HG03175 (cell line): Measurements from ENCODE around the gene IL1RL1.

Source experiments
- ATAC-seq: cut with Tn5 transposase; IDR thresholded peaks from one replicate; pipeline ENCODE4 v1.9.1; 2021; ENCODE audit warnings: mild to moderate bottlenecking, moderate library complexity; ENCODE audit not compliant: unreplicated experiment

IL1RL1 gene

GRCh38 chr2:102334486-102334885, 23.1 kb downstream of the IL1RL1 start:
- ATAC-seq = no peak

- ATAC-seq = no peak
Observed at GRCh38 chr2:102335871-102336366, 24.6 kb downstream of the IL1RL1 start.

- no peak for ATAC-seq
Observed at GRCh38 chr2:102336502-102336945, 25.2 kb downstream of the IL1RL1 start.

DNA sequence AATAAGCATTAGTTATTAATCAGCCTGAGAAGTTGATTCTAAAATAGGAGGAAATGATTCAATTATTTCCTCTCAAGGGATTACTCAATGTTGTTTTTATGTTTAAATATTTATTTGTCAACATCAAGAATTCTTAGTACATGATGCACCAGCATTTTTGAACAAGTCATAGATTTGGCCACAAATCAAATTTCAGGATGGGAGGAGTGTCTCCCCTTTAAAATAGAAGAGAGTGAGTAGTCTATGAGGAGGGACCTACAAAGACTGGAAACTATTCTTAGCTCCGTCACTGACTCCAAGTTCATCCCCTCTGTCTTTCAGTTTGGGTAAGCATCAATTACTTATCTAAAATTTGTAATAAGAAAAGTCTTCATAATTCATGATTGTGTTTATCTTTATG, 25.6 kb downstream of the IL1RL1 start:
- ATAC-seq = no peak

DNA sequence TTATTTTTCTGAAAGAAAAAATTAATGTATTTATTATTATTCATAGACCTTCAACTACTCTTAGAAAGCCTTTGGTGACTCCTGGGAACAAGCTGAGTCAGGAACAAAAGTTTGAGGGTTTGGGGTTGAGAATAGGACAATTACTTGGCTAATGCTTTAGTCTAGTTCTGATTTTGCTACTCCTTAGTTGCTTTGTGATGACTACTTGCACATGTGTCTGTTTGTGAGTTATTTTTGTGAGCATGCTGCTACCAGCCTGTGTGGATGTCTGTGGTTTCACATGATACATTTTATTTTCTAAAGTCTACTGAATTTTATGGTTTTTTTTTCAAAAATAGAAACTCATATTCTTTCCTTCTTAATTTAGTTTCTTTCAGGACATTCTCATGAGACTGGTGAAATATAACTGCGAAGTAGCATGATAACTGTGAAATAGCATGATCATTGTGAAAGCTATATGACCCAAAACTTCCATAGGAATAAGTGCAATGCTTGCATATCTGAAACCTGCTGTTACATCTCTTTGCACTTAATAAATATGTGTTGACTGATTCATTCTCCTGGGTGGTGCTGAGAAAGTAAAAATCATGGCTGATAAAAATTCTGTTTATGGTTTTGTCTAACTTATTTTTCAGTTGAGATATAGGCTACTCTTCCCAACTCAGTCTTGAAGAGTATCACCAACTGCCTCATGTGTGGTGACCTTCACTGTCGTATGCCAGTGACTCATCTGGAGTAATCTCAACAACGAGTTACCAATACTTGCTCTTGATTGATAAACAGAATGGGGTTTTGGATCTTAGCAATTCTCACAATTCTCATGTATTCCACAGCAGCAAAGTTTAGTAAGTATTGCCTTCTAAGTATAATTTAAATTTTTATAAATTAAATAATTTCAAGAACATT, 26.4 kb downstream of the IL1RL1 start:
- ATAC-seq = no peak

DNA sequence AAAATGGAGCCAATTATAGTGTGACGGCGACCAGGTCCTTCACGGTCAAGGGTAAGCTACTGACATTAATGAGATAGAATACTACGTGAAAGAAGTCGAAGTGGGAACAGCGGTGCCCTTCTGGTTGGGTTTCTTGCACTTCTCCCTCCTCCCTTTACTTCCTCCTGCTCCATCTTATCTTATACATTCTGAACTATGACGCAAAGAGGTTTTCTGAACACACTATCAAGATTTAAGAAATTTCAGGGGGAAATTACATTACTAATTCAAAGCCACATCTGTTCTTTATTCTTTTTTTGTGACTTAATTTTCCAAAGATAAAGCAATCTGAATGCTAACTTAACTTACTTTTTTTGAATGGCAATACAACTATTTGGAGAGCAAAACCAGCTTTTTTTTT, 29.4 kb downstream of the IL1RL1 start:
- no peak for ATAC-seq

DNA sequence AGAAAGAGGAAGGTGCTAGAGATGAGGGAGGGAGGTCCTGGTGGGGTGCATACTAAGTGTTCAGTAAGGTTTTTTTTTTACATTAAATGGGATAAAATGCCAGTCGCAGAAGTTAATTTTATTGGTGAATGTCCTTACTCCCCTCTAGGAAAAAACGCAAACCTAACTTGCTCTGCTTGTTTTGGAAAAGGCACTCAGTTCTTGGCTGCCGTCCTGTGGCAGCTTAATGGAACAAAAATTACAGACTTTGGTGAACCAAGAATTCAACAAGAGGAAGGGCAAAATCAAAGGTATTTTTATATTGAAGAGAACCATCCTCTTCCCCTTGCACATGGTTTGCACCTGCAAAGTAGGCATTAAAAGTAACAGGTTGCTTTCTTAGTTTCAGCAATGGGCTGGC, 31.5 kb downstream of the IL1RL1 start:
- no peak for ATAC-seq

- no peak for ATAC-seq
Observed at GRCh38 chr2:102344397-102344796, 33.0 kb downstream of the IL1RL1 start.

DNA sequence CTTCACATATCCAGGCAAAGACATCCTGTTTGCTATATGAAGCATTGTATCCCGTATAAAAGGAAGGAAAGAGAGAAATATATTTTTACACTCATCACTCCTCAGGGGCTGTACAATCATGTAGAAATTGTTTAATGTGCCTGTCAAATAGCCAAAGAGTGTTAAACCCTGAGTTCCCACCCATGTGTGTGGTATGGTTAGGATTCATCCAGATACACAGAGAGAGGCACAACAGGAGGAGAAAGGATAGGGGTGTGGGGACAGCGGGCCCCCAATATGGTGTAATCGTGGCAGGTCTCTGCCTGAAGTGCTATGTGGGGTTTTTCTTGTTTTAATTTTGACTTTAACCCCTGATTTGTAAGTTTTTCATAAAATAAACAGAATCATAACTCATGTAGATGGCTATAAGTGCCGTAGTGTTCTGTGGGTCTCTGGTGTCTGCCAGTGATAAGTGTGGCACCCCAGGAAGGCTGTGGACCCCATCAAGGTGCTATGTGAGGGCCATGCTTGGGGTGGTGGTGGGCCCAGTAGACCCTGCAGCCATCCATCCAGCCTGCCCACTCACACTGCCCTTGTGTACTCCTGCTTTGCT, 34.1 kb downstream of the IL1RL1 start:
- ATAC-seq = no peak

DNA sequence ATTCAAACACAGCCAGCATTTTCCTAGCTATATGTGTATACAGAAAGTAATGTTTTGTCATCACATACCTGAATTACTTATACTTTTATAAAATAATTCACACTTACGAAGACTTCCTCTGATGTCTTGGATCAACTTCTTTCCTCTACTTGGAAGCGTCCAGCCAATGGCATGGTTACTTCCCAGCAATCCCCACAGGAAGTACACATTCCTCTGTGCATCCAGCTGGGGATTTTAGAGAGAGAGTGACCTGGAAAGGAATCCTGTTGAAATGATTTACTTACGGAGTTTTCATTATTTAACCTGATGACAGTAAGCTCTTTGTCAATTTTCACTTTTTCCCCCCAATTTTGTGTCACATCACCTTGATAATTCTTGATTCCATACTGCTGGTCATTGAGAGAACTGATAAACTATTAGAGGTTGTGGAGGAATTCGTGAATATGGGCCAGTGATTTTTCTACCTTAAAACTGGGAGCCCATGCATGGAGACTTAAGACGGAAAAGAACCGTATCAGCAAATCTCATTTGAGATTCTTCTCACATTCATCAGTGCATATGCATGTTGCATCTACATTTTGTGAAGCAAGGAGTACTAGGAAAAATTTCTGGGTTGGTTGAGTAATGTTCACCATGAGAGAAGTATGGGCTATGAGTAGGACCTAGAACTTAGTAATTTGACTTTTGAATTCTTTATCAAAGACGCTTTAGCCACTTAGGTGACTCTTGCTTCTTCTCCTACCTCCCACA, 35.2 kb downstream of the IL1RL1 start:
- ATAC-seq = no peak

DNA sequence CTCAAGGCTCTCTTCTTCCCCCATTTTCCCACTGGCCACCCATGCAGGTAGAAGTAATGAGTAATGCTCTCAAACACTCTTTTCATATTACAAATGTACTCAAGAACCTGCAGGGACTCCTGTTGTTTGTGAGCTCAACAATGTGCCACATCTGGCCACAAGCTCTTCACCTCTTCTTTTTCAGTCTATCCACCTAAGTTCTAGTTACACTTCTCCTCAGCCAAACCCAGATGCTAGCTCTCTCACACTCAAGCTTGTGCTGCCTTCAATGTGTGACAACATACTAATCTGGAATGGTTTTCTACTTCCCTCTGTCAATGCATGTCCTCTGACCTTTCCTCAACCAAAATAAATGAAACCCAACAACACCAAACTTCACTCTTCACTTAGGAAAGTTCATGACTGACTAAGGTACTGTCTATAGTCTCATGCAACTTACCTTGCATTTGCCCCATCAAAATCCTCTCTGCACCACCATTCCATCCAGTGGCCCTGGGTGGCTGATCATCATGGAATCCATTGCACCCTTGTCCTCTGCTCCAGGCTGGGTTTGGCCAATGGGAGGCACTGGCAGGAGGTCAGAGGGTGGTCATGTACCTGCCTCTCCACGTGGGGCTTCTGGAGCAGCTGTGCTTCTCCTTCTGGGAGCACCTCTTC, 38.9 kb downstream of the IL1RL1 start:
- no peak for ATAC-seq

GRCh38 chr2:102355526-102356380, 44.4 kb downstream of the IL1RL1 start, which contains the start of gene IL18R1:
Gene IL18R1 (plus strand): TSS chr2:102355796. CDS start chr2:102362661, 6,865 bp downstream.
- ATAC-seq = peak; percentile 90

GRCh38 chr2:102356381-102356712, 45.0 kb downstream of the IL1RL1 start:
- ATAC-seq = peak; percentile 4

- ATAC-seq = no peak
Observed at GRCh38 chr2:102356741-102357140, 45.4 kb downstream of the IL1RL1 start.

DNA sequence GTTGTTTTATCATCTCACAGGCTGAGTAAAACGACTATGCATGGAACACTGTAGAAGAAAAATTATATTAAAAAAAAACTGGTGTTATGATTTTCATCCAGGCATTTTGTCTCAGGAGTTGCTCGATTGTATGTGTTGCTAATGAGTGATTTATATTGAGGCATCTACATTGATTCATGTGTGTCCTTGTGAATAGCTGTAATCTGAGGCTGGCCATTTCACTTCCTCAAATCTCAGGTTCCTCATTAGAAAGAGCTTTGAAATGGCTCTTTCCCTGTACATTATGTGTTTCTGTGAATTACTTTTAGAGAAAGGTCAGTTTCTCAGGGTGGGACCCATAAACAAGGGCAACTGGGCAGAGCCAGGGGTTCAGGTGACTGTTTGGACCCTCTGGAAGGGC, 46.6 kb downstream of the IL1RL1 start:
- no peak for ATAC-seq

DNA sequence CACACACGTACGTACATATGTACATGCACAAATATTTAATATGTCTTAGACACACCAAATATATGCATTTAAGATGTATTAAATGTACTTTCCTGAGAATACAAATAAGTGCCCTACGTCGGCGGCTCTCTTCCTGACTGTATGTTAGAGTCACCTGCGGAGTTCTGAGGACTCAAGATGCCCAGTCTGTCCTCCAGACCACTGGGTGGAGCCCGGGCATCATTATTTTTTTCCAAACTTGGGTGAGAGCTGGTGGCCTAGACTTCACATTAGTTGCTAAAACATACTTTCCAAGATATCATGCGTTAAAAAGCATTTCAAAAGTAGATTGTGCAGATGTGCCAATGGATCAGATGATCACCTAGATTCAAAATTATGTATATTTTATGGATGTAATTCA, 47.1 kb downstream of the IL1RL1 start:
- ATAC-seq = no peak

- no peak for ATAC-seq
Observed at GRCh38 chr2:102359527-102359926, 48.2 kb downstream of the IL1RL1 start.

- ATAC-seq = no peak
Observed at GRCh38 chr2:102361632-102362241, 50.4 kb downstream of the IL1RL1 start.

DNA sequence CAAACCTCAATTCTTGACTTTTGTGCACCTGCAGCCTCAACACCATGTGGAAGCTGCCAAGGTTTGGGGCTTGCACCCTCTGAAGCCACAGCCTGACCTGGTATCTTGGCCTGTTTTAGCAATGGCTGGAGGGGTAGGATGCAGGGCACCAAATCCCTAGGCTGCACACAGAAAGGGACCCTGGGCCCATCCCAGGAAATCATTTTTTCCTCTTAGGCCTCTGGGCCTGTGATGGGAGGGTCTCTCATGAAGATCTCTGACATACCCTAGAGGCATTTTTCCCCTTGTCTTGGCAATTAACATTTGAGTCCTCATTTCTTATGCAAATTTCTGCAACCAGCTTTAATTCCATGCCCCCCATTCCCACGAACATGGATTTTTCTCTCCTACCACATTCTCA, 54.4 kb downstream of the IL1RL1 start:
- no peak for ATAC-seq
